OCI-LY3 (cell line): ENCODE data around the gene AP4M1.
A peak's percentile ranks its signal among the peaks of the same experiment; 100 is the strongest.

ENCODE experiments used
- H2AFZ ChIP-seq: fragments of 200-600, 300-600 bp; shearing (Covaris generic); 2 replicates; pipeline ENCODE4 v1.6.0; 2014; ENCODE audit warnings: antibody characterized with exemption, low read depth, low read length
- H3K27ac ChIP-seq: fragments of 200-600, 300-600 bp; sonication (generic); 2 replicates; pipeline ENCODE4 v1.5.1; 2014; ENCODE audit warnings: mild to moderate bottlenecking, low read length, moderate library complexity, mixed read lengths
- H3K27me3 ChIP-seq: fragments of 200-600, 300-600 bp; sonication (generic); 2 replicates; pipeline ENCODE4 v1.6.1; 2014; ENCODE audit warnings: low read depth, low read length, mixed read lengths
- H3K36me3 ChIP-seq: fragments of 200-600, 300-600 bp; sonication (generic); replicated peaks from 2 replicates; pipeline ENCODE3; 2014; ENCODE audit warnings: low read depth, low read length, mixed read lengths
- H3K4me1 ChIP-seq: fragments of 300-600, 200-600 bp; sonication (generic); 2 replicates; pipeline ENCODE4 v1.6.1; 2014; ENCODE audit warnings: low read length, mixed read lengths
- H3K4me2 ChIP-seq: fragments of 200-600, 300-600 bp; sonication (generic); 2 replicates; pipeline ENCODE4 v1.6.1; 2014; ENCODE audit warnings: low read length, mixed read lengths
- H3K4me3 ChIP-seq: fragments of 300-600, 200-600 bp; sonication (generic); 2 replicates; pipeline ENCODE4 v1.5.1; 2014; ENCODE audit warnings: antibody characterized with exemption, mild to moderate bottlenecking, low read length, moderate library complexity
- H3K79me2 ChIP-seq: fragments of 300-600, 200-600 bp; shearing (Covaris generic); 2 replicates; pipeline ENCODE4 v1.6.1; 2014; ENCODE audit warnings: mild to moderate bottlenecking, low read length, mixed read lengths
- H3K9ac ChIP-seq: fragments of 300-600, 200-600 bp; shearing (Covaris generic); 2 replicates; pipeline ENCODE4 v1.6.0; 2014; ENCODE audit warnings: mild to moderate bottlenecking, low read length, moderate library complexity
- H3K9me3 ChIP-seq: fragments of 200-600, 300-600 bp; shearing (Covaris generic); 2 replicates; pipeline ENCODE4 v1.6.1; 2014; ENCODE audit warnings: low read length, mixed read lengths; ENCODE audit not compliant: insufficient read depth
- H4K20me1 ChIP-seq: fragments of 200-600, 300-600 bp; sonication (generic); 2 replicates; pipeline ENCODE4 v1.6.1; 2016; ENCODE audit warnings: low read length, mixed read lengths; ENCODE audit not compliant: insufficient read depth
- EZH2phosphoT487 ChIP-seq: fragments of 200-600 bp; shearing (Covaris generic); IDR thresholded peaks from 2 replicates; pipeline ENCODE4 v1.6.1; 2018; ENCODE audit warnings: antibody characterized with exemption, mixed run types, low read depth
- TF ChIP-seq, protein P1 (sequence below): fragments of 200-600, 300-600 bp; sonication (generic); IDR thresholded peaks from 2 replicates; pipeline ENCODE4 v1.5.1; 2014; ENCODE audit warnings: antibody characterized with exemption, low read length, low read depth

Gene AP4M1

DNA sequence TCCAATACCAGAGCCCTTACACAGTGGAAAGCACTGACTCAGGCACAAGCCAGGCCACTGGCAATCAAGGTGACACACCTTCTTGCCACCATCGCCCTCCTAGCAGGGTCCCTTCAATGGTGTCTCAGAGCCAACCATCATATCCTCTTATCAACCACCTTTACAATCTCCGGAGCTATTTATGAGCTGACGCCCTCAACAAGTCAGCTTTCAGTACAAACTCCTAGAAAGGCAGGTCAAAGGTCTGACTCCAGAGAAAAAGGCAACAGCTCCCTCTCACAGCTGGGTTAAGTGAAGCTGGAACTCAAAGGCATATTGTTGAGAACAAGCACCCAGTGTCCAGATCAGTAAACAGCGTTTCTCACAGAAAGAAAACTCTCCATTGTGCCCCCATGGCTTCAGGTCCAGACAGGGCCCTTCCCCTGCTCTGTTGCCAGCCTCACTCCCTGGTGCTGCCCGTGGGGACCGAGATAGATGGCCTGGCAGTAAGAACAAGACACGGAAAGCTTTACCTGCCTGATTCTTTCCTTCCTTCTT, 22.4 kb upstream of the AP4M1 start:
- Histone ChIP-seq H2AFZ (no peak overlapping the region), H3K36me3 (peaks cover 38% of the 10 kb centered on the region), H4K20me1 (no peaks in the 10 kb centered on the region), H3K9ac (no peak overlapping the region), H3K4me3 (no peak overlapping the region), H3K9me3 (no peaks in the 10 kb centered on the region), H3K4me1 (peaks cover 12% of the 10 kb centered on the region), H3K79me2 (peaks cover 53% of the 10 kb centered on the region), H3K27me3 (no peaks in the 10 kb centered on the region), H3K4me2 (no peak overlapping the region), H3K27ac (no peak overlapping the region)
- TF ChIP-seq EZH2phosphoT487: no peak
- TF ChIP-seq, protein P1, sequence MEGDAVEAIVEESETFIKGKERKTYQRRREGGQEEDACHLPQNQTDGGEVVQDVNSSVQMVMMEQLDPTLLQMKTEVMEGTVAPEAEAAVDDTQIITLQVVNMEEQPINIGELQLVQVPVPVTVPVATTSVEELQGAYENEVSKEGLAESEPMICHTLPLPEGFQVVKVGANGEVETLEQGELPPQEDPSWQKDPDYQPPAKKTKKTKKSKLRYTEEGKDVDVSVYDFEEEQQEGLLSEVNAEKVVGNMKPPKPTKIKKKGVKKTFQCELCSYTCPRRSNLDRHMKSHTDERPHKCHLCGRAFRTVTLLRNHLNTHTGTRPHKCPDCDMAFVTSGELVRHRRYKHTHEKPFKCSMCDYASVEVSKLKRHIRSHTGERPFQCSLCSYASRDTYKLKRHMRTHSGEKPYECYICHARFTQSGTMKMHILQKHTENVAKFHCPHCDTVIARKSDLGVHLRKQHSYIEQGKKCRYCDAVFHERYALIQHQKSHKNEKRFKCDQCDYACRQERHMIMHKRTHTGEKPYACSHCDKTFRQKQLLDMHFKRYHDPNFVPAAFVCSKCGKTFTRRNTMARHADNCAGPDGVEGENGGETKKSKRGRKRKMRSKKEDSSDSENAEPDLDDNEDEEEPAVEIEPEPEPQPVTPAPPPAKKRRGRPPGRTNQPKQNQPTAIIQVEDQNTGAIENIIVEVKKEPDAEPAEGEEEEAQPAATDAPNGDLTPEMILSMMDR: no peak

DNA sequence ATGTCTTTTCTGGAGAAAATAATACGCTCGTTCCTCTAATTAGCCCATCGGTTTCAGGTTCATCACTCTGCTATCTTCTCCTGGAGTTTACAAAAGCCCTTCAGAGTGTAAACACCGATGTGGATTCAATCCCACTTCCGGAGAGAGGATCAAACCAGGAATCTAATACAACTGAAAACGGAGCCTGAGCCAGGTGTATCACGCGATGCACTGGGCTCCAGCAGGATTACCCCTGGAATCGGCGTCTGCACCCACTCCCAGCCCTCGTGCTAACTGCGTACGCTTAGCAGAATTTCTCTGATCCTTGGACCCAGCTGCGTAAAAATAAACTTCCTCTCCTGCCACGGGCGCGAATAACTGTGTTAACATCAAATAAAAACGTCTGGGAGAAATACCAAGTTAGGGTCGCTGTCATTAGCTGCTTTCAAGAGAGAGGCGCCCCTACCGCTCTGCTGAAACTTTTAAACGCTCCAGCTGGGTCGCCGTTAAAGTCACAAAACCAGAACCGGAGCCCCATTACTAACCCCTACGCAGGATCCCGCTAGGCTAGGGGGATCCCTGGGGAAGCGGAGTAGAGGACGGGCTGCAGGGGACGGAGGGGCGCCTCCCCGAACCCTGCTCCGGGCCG, 20.4 kb upstream of the AP4M1 start:
- H3K36me3 ChIP-seq: peaks cover 20% of the 10 kb centered on the region
- H3K9me3 ChIP-seq: no peaks in the 10 kb centered on the region
- H3K4me3 ChIP-seq: peak overlapping the region; percentile 99
- H3K79me2 ChIP-seq: peaks cover 53% of the 10 kb centered on the region
- no peak overlapping the region for H2AFZ ChIP-seq
- peaks cover 12% of the 10 kb centered on the region for H3K4me1 ChIP-seq
- peak overlapping the region; percentile 97 for H3K4me2 ChIP-seq
- H3K9ac ChIP-seq: peak overlapping the region; percentile 87
- TF ChIP-seq, protein P1: no peak
- no peak for TF ChIP-seq EZH2phosphoT487
- H3K27ac ChIP-seq: peak overlapping the region; percentile 30
- peaks cover 12% of the 10 kb centered on the region; the same call in 1 of the 2 replicates for H3K27me3 ChIP-seq
- H4K20me1 ChIP-seq: no peaks in the 10 kb centered on the region

DNA sequence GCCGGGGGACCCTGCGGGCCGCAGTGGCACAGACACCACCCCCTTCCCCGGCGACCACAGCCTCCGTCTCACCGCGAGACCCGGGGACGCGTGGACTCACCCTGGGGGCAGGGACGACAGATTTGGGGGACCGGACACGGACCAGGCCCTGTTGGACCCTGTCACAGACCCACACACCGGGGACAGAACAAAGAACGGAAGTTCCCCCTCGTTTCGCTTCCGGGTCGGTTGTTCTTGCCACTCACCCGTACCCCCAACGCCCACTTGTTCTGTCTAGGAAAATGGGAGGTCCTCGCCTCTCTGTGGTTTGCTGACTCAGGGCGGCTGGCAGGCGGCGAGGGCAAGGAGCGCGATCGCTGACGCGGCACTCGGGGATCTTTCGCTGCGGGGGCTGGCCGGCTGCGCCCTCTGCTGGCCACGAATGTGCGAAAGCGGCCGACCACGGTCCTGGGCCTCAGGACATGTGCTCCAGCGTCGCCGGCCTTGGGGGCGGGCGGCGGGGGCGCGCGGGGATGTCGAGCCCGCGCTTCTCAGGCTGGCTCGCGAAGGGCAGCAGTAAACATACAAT, 19.8 kb upstream of the AP4M1 start, which contains the start of gene ZNF3:
ZNF3 (minus strand) TSS at position 189 of the 568 bp plus-strand sequence. CDS start 4,366 bp downstream, outside the sequence.
- no peaks in the 10 kb centered on the region for H4K20me1 ChIP-seq
- TF ChIP-seq, protein P1: peak; percentile 93
- no peak for TF ChIP-seq EZH2phosphoT487
- peak within 1 kb of the TSS; percentile 99 for H3K4me3 ChIP-seq
- H3K36me3 ChIP-seq: peaks cover 17% of the 10 kb centered on the region
- H3K79me2 ChIP-seq: peaks cover 50% of the 10 kb centered on the region
- H3K9me3 ChIP-seq: no peaks in the 10 kb centered on the region
- peaks cover 12% of the 10 kb centered on the region; the same call in 1 of the 2 replicates for H3K27me3 ChIP-seq
- peaks cover 12% of the 10 kb centered on the region for H3K4me1 ChIP-seq
- peak within 1 kb of the TSS; percentile 87 for H3K9ac ChIP-seq
- H2AFZ ChIP-seq: peak within 1 kb of the TSS; percentile 27; the same call in 1 of the 2 replicates
- H3K4me2 ChIP-seq: peak within 1 kb of the TSS; percentile 97
- H3K27ac ChIP-seq: peak within 1 kb of the TSS; percentile 65

DNA sequence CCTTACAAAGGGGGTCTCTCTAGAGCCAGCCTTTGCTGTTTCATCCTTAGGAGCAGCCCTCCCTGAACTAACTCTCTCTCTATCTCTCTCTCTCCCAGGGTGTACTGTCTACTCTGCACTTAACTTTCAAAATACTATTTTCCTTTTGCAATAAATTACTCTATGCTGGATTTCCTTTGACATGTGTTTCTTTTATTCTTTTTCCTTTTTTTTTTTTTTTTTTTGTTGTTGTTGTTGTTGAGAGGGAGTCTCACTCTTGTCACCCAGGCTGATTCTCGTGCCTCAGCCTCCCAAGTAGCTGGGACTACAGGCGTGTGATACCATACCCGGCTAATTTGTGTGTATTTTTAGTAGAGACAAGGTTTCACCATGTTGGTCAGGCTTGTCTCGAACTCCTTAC, 18.5 kb upstream of the AP4M1 start:
- Histone ChIP-seq H4K20me1 (no peaks in the 10 kb centered on the region), H3K9me3 (no peaks in the 10 kb centered on the region), H3K4me1 (peaks cover 12% of the 10 kb centered on the region), H2AFZ (peak overlapping the region; percentile 62; the same call in 1 of the 2 replicates), H3K4me3 (peak overlapping the region; percentile 99), H3K9ac (no peak overlapping the region; the same call in 1 of the 2 replicates), H3K36me3 (peaks cover 13% of the 10 kb centered on the region), H3K79me2 (peaks cover 36% of the 10 kb centered on the region), H3K27ac (no peak overlapping the region), H3K27me3 (peaks cover 12% of the 10 kb centered on the region; the same call in 1 of the 2 replicates), H3K4me2 (peak overlapping the region; percentile 86)
- TF ChIP-seq EZH2phosphoT487: no peak
- TF ChIP-seq, protein P1: no peak
